Kidney epithelial cell (primary cell): ENCODE measurements around the gene NFIB. TPM values are rescaled to one million over a fixed set of nuclear protein-coding genes. Genes with fewer than 3 reads are reported as not detected.

Experiments
- DNase-seq: peaks from one replicate; pipeline ENCODE4 v3.0.0-alpha.2; 2010; ENCODE audit warnings: low read depth
- H3K27me3 ChIP-seq: 2 replicates; pipeline ENCODE4 v1.6.0; 2011; ENCODE audit warnings: low read length; ENCODE audit not compliant: control insufficient read depth, insufficient read depth
- H3K36me3 ChIP-seq: 2 replicates; pipeline ENCODE4 v1.5.1; 2011; ENCODE audit warnings: low read length; ENCODE audit not compliant: control insufficient read depth, insufficient read depth
- H3K4me3 ChIP-seq: 2 replicates; pipeline ENCODE4 v1.5.1; 2011; ENCODE audit warnings: low read depth, mild to moderate bottlenecking, control low read depth, low read length
- total RNA-seq: library from RNA; depleted of rRNA; stranded (reverse); fragments of >200 nt; gene quantifications from 2 replicates; pipeline ENCODE4 v1.2.3, GENCODE V29; 2015
- TF ChIP-seq, protein P1 (sequence below): IDR thresholded peaks from 2 replicates; pipeline ENCODE4 v1.5.1; 2011; ENCODE audit warnings: mild to moderate bottlenecking, moderate library complexity, low read length, control low read depth, inconsistent platforms; ENCODE audit not compliant: insufficient read depth, poor library complexity, severe bottlenecking

NFIB gene
- total RNA-seq, 1 donor from 2014 or later = 3.3 TPM

DNA sequence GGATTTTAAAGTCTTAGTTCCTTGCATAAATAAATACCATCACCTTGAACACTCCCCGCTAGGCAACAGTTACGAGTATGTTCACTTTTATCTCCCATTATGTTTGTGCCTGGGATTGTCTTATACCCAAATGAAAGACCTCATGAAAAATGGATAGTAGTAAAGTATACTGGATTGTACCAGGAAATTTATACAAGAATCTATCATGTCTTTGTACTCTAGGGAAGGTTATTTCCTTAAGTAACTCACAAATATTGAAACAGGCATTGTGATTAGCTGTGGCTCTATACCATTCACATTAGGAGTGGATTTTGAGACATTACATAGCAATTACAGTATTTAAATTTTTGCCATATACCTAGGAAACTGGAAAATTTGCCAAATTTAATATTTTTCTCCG is 24.0 kb downstream of the NFIB start:
- Histone ChIP-seq H3K4me3 (no peak overlapping the region), H3K27me3 (no peaks in the 10 kb centered on the region), H3K36me3 (no peaks in the 10 kb centered on the region)
- TF ChIP-seq, protein P1, sequence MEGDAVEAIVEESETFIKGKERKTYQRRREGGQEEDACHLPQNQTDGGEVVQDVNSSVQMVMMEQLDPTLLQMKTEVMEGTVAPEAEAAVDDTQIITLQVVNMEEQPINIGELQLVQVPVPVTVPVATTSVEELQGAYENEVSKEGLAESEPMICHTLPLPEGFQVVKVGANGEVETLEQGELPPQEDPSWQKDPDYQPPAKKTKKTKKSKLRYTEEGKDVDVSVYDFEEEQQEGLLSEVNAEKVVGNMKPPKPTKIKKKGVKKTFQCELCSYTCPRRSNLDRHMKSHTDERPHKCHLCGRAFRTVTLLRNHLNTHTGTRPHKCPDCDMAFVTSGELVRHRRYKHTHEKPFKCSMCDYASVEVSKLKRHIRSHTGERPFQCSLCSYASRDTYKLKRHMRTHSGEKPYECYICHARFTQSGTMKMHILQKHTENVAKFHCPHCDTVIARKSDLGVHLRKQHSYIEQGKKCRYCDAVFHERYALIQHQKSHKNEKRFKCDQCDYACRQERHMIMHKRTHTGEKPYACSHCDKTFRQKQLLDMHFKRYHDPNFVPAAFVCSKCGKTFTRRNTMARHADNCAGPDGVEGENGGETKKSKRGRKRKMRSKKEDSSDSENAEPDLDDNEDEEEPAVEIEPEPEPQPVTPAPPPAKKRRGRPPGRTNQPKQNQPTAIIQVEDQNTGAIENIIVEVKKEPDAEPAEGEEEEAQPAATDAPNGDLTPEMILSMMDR = no peak
- no peak for DNase-seq

DNA sequence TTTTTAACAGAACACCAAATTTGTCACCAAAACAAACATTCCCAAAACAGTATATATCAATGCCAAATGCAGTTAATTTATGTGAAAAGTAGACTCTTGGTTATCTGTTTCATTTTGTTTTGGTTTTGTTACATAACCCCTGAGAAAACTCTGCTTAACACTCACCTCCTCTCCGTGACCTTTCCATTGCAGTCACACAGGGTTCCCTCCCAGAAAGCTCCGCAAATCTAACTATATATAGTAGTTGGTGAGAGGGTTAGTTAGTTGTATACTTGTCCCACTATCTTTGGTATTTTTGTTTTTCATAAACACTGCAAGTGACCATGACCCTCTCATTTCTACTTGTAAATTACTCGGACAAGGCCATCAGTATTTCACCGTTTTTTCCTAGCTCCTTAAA is 25.5 kb downstream of the NFIB start:
- Histone ChIP-seq H3K4me3 (no peak overlapping the region), H3K36me3 (no peaks in the 10 kb centered on the region), H3K27me3 (no peaks in the 10 kb centered on the region)
- no peak for DNase-seq
- TF ChIP-seq, protein P1 = no peak

DNA sequence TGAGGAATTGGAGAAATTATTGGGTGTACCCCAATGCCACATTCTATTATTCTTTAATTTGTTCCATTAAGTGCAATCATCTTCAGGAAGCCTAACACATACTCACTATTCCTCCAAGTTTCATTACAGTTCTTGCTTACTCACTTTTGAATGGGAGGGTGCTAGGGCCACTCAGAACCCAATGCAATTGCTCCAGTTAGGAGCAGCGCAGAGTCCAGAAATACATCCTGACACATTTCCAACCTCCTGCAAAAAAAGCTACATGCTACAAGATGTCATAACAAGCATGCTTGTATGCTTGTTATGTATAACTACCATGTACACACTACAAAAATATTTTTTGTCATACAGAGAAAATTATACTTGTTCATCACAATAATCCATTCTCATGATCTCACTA is 27.8 kb downstream of the NFIB start:
- DNase-seq = no peak
- Histone ChIP-seq H3K4me3 (no peak overlapping the region), H3K36me3 (no peaks in the 10 kb centered on the region), H3K27me3 (no peaks in the 10 kb centered on the region)
- TF ChIP-seq, protein P1 = no peak

DNA sequence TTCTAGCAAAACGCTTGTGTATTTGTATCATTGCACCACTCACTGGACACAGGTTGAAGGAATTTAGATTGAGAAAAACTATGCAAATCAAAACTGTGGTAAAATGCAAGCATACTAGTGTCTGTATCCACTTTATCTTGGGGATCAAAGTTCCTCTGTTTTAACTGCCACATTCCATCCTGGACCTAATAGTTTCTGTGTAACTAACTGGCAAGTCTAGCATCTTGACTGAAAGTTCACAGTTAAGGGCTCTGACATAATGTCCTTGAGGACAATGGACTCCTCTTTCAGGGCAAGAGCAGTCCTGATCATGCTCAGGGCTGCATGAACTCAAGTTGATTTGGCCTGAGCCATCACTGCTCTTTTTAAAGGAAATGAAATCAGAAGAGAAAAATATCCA is 30.7 kb downstream of the NFIB start:
- no peak for DNase-seq

DNA sequence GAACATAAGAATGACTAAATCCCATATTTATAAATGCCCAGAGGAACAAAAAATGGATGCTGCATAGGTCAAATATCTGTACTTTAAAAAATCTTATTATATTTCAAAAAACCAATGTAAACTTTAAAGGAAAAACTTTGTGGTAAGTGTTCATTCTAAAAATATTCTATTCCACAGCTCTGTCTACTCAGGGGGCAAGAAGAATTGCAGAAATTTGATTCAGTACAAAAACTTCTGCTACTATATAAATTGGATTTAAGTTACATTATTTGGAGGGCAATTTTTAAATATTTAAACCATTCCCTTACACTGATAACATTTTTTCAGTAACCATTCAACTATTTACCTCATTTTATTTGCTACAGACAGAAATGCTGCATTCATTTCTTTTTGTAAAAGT is 32.1 kb downstream of the NFIB start:
- DNase-seq = no peak
- H3K36me3 ChIP-seq = no peaks in the 10 kb centered on the region
- TF ChIP-seq, protein P1 = no peak

More for the DNA sequence above, 30.7 kb downstream of the NFIB start:
- TF ChIP-seq, protein P1 = no peak
- Histone ChIP-seq H3K27me3 (no peaks in the 10 kb centered on the region), H3K36me3 (no peaks in the 10 kb centered on the region), H3K4me3 (no peak overlapping the region)

DNA sequence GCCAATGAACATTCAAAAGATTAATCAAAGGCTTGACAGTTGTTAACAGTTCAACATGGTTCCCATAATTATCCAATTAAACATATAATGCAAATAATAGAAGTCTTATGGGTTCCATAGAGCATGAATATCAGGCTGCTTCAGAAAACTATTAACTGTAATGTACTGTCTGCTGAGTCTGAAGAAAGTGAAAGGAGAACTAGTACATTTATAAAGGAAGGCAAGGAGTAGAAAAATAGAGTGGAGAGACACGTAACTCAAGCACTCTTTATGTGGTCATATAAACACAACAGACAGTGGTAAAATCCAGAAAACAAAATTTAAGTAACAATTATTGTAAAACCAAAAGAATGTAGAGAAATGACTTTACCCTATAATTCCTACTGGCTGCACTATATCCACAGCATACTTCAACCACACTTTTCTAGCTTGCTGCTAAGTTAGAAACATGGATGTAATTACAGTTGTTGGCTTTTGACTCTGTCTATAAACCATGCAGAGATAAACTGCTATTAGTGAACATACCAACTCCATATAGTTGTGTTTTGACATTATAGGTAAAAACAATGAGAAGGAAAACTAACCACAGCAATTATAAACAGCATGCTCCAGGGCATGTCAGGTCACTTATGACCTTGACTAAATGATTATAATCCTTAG is 32.7 kb downstream of the NFIB start:
- TF ChIP-seq, protein P1 = no peak
- DNase-seq = no peak
- no peak overlapping the region for H3K4me3 ChIP-seq

More for the DNA sequence above, 32.1 kb downstream of the NFIB start:
- Histone ChIP-seq H3K27me3 (no peaks in the 10 kb centered on the region), H3K4me3 (no peak overlapping the region)

More for the DNA sequence above, 32.7 kb downstream of the NFIB start:
- H3K27me3 ChIP-seq = no peaks in the 10 kb centered on the region
- H3K36me3 ChIP-seq = no peaks in the 10 kb centered on the region
